GM18868 (cell line): ENCODE results near the gene RCCD1.
"Not testable (repeated sequence)": the region's sequence is repeated elsewhere in the genome, so short reads cannot be mapped to it uniquely, and the experiment has no call there.

Source experiments
- ATAC-seq: cut with Tn5 transposase; IDR thresholded peaks from one replicate; pipeline ENCODE4 v1.9.1; 2021; ENCODE audit warnings: mild to moderate bottlenecking, moderate library complexity; ENCODE audit not compliant: unreplicated experiment

RCCD1 gene

DNA sequence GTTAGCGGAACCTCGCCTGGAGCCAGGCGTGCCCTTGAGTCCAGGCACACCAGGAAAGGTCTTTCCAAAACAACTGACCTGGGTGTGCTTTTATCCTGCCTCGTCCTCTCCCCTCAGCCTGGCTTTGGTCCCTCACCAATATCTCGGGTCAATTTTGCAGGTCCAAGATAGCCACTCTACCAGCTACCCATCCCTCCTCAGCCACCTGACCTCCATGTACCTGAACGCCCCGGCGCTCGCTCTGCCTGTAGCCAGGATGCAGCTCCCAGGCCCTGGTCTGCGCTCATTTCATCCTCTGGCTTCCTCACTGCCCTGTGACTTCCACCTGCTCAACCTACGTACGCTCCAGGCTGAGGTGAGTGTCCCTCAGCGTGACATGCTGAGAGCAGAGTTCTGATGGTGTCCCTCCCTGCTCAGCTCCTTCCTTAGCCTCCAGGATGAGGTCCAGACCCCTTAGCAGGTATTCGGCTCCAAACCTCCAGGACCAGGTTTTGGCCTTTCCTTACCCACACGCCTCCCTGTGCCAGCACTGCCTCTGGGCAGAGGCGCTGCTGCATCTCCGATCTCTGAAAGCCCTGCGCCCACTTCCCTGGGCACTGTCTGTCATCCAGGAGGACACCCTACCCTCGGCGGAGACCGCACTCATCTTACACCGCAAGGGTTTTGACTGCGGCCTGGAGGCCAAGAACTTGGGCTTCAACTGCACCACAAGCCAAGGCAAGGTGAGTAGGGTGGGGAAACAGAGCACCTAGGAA is 36.5 kb upstream of the RCCD1 start:
- ATAC-seq = no peak

DNA sequence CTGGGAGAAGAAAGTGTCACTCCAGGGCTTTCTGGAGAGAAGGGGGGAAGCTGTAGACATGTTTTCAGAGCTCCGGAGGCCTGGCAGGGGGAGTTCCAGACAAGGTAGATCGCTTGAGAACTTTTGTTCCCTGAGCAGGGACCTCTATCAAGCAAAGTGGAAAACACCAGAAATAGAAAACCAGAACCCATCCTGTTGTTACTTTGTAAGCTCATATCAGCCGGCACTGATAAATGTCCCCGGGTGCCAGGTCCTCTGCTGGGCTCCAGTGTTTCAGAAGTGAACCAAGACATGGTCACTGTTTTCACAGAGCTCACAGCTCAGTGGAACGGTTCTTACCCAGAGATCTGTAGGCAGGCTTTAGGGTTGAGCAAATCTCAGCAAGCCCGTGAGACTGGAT is 35.8 kb upstream of the RCCD1 start:
- no peak for ATAC-seq

DNA sequence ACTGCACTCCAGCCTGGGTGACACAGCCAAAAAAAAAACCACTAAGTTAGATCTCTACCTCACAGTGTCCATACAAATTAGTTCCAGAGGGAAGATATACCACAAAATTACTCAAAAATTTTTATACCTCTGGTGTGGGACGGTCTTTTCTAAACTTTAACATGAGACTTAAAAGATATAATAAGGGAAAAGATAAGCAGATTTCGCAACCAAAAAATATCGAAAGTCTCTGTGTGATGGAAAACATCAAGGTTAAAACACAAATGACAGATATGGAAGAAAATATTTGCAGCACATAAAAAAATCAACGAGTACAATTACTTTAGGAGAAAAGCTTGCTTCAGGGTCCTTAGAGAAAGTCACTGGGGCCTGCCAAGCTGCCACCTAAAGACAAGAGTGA is 32.8 kb upstream of the RCCD1 start:
- ATAC-seq = no peak

DNA sequence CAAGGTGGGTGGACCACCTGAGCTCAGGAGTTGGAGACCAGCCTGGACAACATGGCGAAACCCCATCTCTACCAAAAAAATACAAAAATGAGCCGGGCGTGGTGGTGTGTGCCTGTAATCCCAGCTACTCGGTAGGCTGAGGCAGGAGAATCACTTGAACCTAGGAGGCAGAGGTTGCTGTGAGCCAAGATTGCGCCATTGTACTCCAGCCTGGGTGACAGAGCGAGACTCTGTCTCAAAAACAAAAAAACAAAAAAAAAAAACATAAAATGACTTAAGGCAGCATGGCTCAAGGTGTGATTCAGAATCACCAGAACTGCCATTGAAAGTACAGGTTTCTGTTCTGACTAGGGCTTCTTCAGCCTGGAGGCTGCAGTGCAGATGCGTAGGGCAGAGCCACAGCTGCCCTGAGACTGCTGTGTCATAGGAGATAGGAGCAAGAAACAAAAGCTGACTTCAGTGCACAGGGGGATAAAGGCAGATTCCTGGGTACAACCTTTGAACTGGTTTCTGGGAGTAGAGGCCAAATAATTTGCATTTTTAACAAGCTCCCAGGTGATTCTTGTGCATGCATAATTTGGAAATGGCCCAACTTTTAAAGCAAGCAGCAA is 31.9 kb upstream of the RCCD1 start:
- ATAC-seq = peak; percentile 89

DNA sequence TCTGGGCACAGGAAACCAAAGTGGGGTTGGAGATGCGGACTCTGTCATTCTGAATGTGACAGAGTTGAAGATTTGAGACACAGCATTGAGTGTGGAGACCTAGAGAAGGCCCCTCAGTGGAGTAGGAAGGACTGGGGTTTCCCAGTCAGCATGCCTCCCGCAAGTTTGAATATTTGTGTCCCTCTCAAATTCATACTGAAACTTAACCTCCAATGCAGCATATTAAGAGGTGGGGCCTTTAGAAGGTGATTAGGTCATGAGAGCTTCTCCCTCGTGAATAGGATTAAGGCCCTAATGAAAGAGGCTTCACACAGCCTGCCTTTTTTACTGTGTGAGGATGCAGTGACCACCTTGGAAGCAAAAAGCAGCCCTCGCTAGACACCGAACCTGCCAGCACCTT is 30.3 kb upstream of the RCCD1 start:
- peak; percentile 63 for ATAC-seq

DNA sequence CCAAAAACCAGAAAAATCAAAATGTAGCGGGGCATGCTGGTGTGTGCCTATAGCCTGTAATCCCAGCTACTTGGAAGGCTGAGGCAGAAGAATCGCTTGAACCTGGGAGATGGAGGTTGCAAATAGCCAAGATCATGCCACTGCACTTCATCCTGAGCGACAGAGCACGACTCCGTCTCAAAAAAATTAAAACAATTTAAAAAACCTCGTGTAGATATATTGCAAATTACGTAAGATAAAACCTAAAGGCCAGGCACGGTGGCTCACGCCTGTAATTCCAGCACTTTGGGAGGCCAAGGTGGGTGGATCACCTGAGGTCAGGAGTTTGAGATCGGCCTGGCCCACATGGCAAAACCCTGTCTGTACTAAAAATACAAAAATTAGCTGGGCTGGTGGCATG is 27.9 kb upstream of the RCCD1 start:
- not testable (repeated sequence) for ATAC-seq

DNA sequence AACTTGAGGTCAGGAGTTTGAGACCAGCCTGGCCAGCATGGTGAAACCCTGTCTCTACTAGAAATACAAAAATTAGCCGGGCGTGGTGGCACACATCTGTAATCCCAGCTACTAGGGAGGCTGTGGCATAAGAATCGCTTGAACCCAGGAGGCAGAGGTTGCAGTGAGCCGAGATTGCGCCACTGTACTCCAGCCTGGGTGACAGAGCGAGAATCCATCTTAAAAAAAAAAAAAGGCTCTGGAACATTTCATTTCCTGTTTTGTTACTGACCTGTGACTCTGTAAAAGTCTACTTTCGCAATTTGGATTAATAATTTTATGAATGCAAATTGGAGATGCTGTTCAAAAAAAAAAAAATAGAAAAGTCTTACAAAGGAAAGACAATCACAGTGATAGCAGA is 26.6 kb upstream of the RCCD1 start:
- not testable (repeated sequence) for ATAC-seq

DNA sequence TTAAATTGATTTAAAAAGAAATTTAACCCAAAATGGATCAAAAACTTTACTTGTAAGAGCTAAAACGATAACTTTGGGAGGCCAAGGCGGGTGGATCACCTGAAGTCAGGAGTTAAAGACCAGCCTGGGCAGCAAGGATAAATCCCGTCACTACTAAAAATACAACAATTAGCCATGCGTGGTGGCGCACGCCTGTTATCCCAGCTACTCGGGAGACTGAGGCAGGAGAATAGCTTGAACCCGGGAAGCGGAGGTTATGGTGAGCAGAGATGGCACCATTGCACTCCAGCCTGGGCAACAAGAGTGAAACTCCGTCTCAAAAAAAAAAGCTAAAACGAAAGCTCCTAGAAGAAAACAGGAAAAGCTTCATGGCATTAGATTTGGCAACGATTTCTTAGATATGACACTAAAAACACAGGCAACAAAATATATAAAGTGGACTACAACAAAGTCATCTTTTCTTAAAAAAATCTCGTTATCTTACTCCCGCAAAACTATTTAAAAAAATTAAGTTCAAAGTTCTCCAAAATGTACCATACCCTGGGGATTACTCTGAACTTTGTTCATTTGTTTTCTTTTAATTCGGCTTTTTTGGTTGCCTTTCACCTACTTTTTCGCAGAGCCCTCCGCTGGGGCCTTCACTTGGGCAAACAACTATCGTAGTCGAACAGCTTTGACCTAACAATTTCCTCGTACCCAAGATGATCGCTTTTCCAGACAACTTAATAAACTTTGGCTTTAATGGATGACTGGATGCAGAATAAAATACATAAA is 25.3 kb upstream of the RCCD1 start:
- ATAC-seq = no peak

DNA sequence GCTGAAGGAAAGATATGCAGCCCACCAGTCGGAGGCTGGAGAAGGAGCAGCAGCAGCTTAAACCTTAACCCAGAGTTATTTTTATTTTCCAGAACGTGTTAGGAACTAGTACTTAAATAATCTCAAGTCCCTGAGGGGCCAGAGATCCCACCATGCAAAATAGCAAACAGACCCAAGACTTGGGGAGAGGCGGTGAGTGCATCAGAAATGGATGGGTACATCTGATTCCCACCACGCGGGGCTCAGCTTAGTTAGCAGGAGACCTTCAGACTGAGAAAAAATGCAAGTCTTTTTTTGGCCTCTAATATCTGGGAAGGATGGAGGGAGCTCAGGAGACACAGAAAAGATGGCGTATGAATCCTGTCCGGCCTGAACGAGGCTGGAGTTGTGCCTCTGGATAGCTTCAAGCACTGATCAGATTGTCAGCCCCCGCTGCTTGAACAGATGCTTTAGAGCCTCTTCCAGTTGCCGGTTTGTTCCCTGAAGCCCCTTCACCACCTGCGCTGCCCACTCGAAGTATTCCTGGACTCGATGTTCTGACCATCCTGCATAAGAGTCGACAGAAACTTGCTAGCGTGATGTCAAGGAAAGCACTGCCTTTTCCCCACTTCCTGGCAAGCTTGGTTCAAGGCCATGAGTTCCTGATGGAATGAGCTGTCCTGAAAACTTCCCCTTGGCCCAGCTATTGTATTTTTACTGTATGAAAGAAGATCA is 23.7 kb upstream of the RCCD1 start:
- no peak for ATAC-seq

DNA sequence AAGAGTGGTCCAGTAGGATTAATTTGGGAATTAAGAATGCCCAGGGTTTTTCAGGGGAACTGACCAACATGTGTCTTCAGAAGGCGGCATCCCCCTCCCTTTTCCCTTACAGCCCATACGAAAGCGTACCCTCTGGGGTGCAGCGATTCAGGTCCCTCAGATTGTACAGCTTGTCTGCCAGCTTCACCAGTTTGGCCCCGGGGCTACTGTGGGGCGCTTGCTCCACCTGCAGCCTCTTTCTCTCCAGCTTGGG is 23.2 kb upstream of the RCCD1 start:
- ATAC-seq = no peak

DNA sequence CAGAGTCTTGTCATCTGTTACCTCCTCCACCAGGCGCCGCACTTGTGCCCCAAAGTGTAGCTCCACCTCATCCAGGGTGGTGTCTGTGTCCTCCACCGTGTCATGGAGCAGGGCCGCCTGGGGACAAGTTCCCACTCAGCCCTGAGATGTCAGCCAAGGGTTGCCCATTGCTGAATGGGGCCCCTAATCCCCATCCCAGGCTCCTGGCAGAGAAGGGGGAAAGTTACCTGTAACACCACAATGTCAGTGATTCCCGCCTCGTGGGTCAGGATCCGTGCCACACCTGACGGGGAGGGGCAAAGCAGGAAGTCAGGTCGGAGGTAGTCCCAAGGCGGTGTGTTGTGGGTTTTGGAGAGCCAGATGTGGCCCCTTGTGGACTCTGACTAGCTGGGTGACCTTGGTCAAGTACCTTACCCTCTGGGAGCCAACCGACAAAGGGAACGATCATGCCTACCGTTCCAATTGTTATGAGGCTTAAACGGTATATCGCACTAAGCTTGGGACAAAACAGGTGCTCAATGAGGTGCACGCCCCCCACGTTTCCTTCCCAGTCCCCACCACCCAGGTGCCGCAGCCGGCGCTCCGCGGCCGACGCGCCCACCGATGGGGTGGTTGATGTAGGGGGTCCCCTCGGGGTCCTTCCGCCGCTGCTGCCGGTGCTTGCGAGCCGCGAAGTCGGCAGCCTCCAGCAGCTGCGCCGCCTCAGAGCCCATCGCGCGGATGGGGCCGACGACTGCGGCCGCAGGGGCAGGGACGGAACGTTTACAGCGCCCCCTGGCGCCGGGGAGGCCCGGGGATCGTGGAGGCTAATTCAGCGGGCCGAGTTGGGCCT is 22.6 kb upstream of the RCCD1 start, which contains the start of gene HDDC3:
TSS of gene HDDC3 (minus strand) at position 722 of the 832 bp plus-strand sequence. CDS start at position 713, 9 bp downstream.
- peak; percentile 54 for ATAC-seq

DNA sequence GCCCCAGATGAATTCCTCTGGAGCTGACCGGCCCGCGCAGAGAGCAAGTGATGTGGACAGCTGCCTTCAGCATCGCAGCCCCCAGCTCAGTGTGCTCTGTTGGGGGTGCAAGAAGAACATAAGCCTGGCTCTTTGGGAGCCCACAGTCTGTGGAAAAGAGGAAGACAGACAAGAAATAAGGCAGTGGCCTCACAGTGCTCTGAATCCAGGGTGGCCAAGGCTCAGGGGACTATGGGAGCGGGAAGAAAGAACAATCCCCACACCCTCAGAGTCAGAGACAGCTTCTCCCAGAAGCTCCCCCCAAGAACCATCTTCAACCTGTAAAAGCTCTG is 22.1 kb upstream of the RCCD1 start:
- no peak for ATAC-seq

DNA sequence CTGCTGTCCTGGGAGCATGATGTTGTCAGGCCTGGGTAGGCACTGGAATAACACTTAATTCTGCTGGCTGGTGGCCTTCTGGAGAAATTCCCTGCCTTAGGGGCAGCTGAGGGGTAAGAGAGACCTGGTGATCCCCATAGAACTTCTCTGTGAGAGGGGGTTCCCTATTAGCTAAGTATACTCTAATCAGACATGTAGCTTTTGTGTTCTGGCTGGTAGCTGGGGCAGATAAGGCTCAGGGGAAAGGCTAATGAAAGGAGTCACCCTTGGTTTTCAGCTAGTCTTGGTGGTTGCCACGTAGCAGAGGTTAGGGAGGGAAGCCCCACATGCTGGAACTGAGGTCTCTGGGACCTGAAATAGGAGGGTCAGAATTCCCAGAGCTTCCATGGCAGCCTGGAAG is 21.4 kb upstream of the RCCD1 start:
- ATAC-seq = no peak

DNA sequence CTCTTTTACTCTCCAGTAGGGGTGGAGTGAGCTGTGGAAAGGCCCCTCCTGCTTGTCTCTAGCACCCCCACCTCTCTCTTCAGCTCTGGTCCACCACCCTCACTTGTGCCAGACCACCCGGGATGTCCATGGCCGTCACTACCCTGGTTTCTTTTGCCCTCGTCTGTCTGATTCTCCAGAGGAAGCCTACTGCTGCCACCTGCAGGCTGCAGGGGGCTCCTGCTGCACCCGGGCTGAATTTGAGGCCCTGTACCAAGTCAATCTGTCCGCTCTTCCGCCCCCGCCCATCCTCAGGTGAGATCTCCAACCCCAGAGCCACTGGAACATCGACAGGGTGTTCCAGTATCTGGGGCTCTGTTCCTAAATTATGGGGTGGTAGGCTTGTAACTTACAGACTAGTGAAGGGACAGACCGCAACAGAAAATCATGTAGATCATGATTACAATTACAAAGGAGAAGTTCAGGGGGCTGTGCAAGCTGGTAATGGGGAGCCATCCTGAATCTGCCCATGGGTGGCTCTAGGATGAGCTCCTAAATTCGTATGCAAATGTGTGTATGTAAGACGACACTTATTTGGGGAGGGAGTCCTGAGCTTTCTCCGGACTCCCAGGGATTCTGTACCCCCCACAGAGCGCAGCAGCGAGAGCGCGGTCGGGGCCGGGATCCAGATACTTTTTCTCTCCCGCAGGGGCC is 20.3 kb upstream of the RCCD1 start:
- peak; percentile 33 for ATAC-seq

DNA sequence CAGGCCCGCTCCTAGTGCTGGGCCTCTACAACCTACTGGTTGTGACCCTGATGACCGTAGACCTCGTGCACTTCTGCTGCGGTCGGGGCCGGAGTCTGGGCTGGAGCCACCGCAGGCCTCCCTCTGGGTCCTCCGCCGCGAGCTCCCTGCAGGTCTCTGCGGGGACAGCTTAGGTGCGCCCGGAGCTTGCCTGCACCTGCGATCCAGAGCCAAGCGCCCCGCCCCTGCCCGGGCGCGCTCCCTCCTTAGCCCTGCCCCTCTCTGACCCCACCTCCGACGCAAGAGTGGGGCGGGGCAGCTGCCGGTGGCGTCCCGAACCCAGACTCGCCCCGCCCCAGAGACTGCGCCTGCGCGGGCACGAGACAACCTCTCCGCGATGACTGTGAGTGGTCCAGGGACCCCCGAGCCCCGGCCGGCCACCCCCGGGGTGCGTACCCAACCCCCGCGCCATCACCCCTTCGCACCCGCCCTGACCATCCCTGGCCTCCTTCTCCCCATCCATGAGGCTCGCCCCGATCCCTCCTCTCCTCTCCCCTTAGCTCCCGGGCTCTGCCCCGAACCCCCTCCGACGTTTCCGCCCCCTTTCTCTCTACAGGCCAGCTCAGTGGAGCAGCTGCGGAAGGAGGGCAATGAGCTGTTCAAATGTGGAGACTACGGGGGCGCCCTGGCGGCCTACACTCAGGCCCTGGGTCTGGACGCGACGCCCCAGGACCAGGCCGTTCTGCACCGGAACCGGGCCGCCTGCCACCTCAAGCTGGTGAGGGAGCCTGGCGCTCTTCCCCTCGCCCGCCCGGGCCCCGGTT is 19.5 kb upstream of the RCCD1 start, which contains the start of gene UNC45A:
TSS of gene UNC45A (plus strand) at position 337 of the 803 bp plus-strand sequence. CDS start at position 377, 40 bp downstream.
- peak; percentile 62 for ATAC-seq

DNA sequence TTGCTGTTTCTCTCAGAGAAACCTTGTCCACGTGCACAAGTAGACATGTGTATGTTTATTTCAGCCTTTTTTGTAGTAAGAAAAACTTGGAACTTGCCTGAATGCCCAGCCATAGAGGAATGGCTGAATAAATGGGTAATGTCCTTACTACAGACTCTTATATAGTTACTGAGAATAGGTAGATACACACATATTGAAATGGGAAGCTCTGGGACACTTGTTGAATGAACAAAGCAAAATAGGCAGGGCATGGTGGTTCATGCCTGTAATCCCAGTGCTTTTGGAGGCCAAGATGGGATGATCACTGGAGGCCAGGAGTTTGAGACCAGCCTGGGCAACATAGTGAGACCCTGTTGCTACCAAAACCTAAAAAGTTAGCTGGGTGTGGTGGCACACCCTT is 17.9 kb upstream of the RCCD1 start:
- ATAC-seq = no peak

DNA sequence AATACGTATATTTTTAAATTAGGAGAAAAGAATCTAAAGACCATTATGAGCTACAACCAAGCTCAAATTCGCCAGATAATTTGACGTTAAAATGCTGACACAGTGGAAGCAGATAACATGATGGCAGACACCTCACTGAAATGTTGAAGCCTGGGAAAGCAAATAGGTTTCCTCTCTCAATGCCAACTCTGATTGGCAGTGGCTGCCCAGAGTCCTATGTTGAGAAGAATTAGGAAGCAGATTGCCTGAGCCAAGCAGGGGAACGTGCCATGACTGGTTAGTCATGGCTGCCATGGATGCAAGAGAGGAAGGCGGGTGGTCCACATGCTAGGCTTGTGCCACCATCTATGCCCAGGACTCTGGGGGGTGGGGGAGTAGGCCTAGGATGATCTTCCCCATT is 16.4 kb upstream of the RCCD1 start:
- ATAC-seq = no peak

DNA sequence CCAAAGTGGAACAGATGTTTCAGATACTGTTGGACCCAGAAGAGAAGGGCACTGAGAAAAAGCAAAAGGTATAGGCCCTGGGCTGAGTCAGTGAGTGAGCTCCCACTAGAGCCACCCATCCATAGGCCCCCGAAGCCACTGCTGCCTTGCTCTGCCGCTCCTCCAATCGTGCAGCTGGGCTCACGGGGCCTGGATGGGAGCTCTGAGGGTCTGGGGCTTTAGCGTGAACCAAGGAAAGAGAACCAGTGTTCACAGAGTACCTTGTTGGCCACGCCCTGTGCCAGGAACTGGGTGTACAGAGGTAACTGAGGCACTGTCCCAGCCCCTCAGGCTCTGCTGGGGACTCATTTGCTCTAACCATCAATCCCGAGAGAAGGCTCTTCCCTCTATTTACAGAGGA is 14.9 kb upstream of the RCCD1 start:
- ATAC-seq = no peak

DNA sequence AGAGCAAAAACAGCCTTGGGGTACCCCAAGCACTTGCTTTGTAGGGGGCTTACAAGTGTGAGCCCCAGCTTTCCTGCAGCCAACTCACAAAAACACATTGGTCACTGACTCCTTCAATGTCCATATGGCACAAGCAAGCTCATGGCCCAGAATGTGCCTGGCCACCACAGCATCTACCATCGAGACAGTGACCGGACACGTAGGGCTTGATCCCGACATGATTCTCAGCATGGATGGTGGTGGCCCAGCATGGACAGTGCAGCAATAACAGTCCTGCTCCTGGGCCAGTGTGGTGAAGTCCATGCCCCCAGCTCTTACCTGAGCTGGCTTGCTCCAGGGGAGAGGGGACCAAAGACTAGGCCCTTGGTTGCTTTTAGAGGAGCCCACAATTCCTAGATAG is 13.6 kb upstream of the RCCD1 start:
- no peak for ATAC-seq
